Rectal smooth muscle tissue (tissue), 1 donor: Measurements from ENCODE around the gene MANBA.
"Not testable (repeated sequence)": the region's sequence is repeated elsewhere in the genome, so short reads cannot be mapped to it uniquely, and the experiment has no call there.

Experiments
- H3K27ac ChIP-seq: one replicate; pipeline ENCODE4 v1.7.0; 2013; ENCODE audit warnings: low read depth, low read length, inconsistent platforms
- H3K27me3 ChIP-seq: one replicate; pipeline ENCODE4 v1.7.0; 2013; ENCODE audit warnings: low read length; ENCODE audit not compliant: control insufficient read depth, insufficient read depth
- H3K36me3 ChIP-seq: one replicate; pipeline ENCODE4 v1.7.0; 2013; ENCODE audit warnings: low read length; ENCODE audit not compliant: control insufficient read depth, insufficient read depth
- H3K4me1 ChIP-seq: one replicate; pipeline ENCODE4 v1.7.0; 2013; ENCODE audit warnings: low read length; ENCODE audit not compliant: control insufficient read depth, insufficient read depth
- H3K4me3 ChIP-seq: one replicate; pipeline ENCODE4 v1.7.0; 2013; ENCODE audit warnings: low read length
- H3K9ac ChIP-seq: one replicate; pipeline ENCODE4 v1.7.0; 2013; ENCODE audit warnings: low read length

The MANBA gene

DNA sequence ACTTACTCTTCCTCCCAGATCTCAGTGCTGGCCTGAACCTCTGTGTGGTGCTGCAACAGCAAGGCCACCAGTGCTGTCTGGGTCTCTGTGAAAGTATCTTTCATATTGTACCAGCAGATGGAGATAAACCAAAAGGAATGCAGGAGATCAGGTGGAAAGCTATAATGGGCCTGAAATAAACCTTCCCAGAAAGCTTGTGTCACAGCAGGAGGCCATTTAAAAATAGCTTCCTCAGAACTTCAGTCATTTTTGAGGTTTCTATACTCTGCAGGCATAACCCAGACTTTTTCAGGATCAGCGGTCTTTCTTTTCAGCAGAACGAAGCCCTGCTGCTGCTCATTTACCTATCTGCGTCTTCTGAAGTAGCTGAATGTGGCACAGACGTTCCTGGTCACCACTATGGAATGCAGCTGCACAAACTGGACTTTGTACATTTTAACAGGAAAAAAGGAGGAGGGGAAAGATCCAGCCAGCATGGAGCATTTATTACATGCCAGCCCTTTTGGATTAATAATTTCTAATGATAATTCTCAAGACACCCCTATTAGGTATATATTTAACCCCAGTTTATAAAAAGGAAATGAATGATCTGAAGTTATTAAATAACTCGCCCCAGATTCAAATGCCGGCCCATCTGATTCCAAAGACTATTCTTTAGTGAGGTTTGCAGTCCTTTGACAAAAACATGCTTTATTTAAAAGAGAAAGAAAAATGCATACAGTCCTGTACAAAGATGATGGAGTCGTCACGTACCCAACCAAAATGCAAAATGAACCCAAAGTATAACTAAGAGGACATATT, 139.9 kb downstream of the MANBA start:
- H3K36me3 ChIP-seq: peaks cover 6% of the 10 kb centered on the region
- H3K4me1 ChIP-seq: peaks cover 3% of the 10 kb centered on the region
- H3K4me3 ChIP-seq: no peak overlapping the region
- no peak overlapping the region for H3K27ac ChIP-seq
- no peaks in the 10 kb centered on the region for H3K27me3 ChIP-seq
- H3K9ac ChIP-seq: no peak overlapping the region

DNA sequence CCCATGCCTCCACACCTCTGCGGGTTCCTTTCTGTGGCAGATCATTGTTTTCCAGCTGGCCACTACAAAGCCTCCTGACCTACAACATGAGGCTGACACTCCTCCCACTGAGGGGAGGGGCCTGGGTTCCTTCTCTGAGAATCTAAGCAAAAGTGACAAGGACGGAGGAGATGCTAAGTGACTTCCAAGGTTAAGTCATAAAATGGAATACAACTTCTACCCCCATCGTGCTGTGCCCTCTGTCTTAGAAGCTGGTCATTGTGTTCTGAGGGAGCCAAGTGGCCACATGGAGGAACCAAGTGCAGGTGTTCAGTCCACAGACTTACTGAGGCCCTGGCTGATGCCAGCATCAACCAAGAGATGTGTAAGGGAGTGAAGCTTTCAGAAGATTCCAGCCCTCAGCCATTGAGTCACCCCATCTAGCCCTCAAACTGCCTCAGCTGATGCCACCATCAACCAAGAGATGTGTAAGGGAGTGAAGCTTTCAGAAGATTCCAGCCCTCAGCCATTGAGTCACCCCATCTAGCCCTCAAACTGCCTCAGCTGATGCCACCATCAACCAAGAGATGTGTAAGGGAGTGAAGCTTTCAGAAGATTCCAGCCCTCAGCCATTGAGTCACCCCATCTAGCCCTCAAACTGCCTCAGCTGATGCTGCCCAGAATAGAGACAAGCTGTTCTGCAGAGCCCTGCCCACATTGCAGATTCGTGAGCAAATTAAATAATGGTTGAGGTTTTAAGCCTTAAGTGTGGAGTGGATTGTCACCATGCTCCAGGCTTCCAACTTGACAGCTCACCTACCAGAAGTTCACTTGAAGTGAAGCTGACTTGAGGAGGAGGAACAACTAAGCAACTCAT, 140.8 kb downstream of the MANBA start:
- H3K4me3 ChIP-seq, H3K27ac ChIP-seq, H3K36me3 ChIP-seq, H3K9ac ChIP-seq, H3K4me1 ChIP-seq, H3K27me3 ChIP-seq: not testable (repeated sequence)

DNA sequence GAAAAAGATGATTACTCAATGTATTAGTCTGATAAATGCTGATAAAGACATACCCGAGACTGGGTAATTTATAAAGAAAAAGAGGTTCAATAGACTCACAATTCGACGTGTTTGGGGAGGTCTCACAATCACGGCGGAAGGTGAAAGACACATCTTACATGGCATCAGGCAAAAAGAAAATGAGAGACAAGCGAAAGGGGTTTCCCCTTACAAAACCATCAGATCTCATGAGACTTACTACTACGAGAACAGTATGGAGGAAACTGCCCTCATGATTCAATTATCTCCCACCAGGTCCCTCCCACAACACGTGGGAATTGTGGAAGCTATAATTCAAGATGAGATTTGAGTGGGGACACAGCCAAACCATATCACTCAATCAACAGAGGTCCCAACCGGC, 141.7 kb downstream of the MANBA start:
- H3K27ac ChIP-seq, H3K4me3 ChIP-seq, H3K4me1 ChIP-seq, H3K27me3 ChIP-seq, H3K9ac ChIP-seq: not testable (repeated sequence)
- peaks cover 16% of the 10 kb centered on the region for H3K36me3 ChIP-seq

DNA sequence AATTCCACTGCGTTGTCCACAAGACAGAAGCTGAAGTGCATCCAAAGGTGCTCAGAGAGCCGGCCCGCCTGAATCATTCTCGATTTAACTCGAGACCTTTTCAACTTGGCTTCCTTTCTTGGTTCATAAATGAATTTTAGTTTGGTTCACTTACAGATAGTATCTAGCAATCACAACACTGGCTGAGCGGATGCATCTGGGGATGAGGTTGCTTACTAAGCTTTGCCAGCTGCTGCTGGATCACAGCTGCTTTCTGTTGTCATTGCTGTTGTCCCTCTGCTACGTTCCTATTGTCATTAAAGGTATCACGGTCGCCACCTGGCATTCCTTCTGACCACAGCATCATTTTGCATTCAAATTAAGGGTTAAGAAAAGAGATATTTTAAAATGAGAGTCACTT, 144.1 kb downstream of the MANBA start:
- Histone ChIP-seq H3K4me3 (no peak overlapping the region), H3K4me1 (peaks cover 3% of the 10 kb centered on the region), H3K9ac (no peak overlapping the region), H3K27me3 (no peaks in the 10 kb centered on the region), H3K36me3 (peaks cover 27% of the 10 kb centered on the region), H3K27ac (no peak overlapping the region)

DNA sequence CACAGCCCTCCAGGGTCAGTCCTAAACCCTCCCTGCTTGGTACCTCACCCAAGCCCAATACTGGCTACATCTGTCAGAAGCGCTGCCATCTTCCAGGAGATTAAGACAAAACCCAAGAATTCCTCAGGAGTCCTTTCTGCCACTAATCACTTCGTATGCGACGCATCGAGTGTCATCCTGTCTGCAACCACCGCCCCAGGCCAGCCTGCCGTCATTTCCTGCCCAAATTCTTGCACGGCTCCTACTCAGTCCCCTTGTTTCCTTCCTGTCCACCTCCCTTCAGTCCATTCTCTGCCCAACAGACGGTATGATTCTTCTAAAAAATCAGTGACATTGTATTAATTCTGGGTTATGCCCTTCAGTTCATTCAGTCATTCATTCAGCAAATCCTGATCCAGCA, 146.0 kb downstream of the MANBA start:
- Histone ChIP-seq H3K36me3 (peaks cover 34% of the 10 kb centered on the region), H3K27ac (no peak overlapping the region), H3K27me3 (no peaks in the 10 kb centered on the region), H3K4me3 (no peak overlapping the region), H3K4me1 (no peaks in the 10 kb centered on the region), H3K9ac (no peak overlapping the region)

DNA sequence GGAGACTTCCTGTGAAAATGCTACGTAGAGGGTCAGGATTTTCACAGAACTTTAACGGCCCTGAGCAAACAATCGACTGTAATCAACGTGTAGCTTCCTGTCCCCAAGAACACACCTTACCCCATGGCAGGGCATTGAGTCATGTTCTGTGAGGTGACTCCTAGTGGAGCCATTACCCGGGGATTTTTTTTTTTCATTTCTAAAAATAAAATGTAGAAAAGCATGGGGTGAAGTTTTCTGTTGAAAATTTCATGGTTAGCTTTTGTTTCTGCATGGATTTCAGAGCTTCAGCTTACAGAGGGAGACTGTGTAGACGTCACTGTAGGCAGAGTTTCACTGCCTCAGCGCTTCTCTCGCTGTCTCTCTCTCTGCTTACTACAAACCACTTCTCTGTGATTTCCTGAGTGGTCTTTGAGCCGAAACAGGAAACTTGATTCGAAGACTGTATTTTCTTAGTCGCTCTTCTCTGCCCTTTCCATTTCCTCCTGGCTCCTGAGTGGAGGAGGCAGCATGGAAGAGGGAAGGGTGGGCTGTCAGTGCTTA, 147.9 kb downstream of the MANBA start:
- H3K4me1 ChIP-seq: no peaks in the 10 kb centered on the region
- no peak overlapping the region for H3K27ac ChIP-seq
- no peaks in the 10 kb centered on the region for H3K27me3 ChIP-seq
- no peak overlapping the region for H3K9ac ChIP-seq
- no peak overlapping the region for H3K4me3 ChIP-seq
- H3K36me3 ChIP-seq: peaks cover 39% of the 10 kb centered on the region

DNA sequence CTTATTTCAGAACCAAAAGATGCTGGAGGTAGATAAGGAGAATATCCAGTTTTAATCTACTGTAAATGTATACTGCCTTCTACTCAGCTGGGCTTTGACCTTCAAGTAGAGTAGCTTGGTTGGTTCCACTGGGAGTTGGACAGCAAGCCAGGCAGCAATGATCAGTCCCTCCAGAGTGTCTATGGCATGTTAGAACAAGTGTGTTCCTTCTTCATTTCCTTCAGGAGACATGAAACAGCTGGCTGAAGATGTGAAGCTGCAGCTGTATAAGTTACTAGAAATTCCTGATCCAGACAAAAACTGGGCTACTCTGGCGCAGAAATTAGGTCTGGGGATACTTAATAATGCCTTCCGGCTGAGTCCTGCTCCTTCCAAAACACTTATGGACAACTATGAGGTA, 148.6 kb downstream of the MANBA start:
- Histone ChIP-seq H3K36me3 (peaks cover 43% of the 10 kb centered on the region), H3K27me3 (no peaks in the 10 kb centered on the region), H3K9ac (no peak overlapping the region), H3K4me1 (no peaks in the 10 kb centered on the region), H3K4me3 (no peak overlapping the region), H3K27ac (no peak overlapping the region)

DNA sequence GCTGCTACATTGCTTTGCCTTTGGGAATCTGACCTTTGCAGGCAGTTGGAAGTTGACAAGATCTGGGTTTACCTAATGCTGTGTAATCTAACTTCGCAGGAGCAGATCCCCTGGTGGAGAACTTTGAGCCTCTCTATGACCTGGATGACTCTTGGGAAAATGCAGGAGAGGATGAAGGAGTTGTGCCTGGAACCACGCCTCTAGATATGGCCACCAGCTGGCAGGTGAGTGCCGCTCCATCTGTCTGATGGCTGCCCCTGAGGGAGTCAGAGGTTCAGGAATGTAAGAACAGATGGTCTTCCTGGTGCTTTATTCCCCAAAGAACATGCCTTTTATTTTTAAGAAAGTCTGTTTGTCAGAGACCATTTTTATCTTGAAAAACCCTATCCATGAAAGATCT, 150.3 kb downstream of the MANBA start:
- Histone ChIP-seq H3K36me3 (peaks cover 43% of the 10 kb centered on the region), H3K27me3 (no peaks in the 10 kb centered on the region), H3K9ac (no peak overlapping the region), H3K4me1 (no peaks in the 10 kb centered on the region), H3K27ac (no peak overlapping the region), H3K4me3 (no peak overlapping the region)

DNA sequence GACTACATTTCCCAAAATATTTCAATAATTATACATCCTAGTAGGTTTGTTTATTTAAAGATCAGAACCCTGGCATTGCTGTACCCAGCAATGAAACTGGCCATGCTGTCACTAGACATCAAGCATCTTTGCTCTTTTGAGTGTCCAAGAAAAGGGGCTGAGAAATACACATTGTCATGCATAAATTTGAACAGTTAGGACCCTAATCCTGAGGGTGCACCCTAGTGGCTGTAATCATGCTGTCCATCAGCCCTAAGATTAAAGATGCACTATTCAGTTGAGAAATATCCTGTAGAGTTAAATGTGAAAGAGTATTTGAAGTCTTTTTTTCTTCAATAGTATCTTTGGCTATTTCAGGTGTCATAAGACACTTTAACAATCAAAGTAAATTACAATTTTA, 150.8 kb downstream of the MANBA start:
- Histone ChIP-seq H3K4me3 (no peak overlapping the region), H3K36me3 (peaks cover 39% of the 10 kb centered on the region), H3K27ac (no peak overlapping the region), H3K27me3 (no peaks in the 10 kb centered on the region), H3K4me1 (no peaks in the 10 kb centered on the region), H3K9ac (no peak overlapping the region)

DNA sequence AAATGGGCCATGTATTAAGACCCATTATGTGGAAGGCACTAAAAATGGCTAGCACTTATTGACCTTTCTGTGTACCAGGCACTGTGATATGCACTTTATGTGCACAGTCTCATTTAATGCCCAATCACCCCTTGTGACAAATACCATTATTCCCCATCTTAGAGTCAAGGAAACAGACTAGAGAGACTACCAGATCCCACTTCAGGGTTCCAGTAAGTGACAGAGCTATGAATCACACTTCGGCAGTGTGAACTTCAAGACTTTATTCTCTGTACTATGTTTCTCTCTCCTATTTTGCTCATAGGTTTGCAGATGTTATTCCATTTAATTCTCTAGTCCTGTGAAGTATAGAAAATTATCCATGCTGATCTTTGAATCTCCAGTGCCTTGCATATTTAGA, 152.6 kb downstream of the MANBA start:
- H3K36me3 ChIP-seq: peaks cover 33% of the 10 kb centered on the region
- H3K27ac ChIP-seq: no peak overlapping the region
- no peak overlapping the region for H3K9ac ChIP-seq
- no peaks in the 10 kb centered on the region for H3K27me3 ChIP-seq
- no peak overlapping the region for H3K4me3 ChIP-seq
- H3K4me1 ChIP-seq: no peaks in the 10 kb centered on the region

DNA sequence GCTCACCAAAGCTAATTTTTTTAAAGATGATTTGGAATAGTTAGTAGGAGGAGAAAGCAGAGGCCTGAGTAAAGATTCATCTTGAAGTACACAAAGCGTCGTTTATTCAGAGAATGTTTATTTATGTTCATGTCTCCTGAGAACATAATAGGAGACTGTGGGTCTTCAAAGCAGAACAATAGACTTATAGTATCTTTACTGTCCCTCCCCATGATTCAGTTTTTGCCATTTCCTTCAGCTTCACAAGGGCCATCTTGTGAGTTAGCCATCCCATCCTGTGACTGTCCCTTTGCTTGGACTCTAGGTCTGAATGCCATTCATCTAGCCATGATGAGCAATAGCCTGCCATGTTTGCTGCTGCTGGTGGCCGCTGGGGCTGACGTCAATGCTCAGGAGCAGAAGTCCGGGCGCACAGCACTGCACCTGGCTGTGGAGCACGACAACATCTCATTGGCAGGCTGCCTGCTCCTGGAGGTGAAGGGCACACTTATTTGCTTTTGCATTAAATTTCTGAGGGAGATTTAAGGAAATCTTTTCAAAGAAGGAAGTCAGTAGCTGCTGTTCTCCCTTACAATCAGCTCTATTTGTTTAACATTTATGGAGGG, 153.8 kb downstream of the MANBA start:
- no peaks in the 10 kb centered on the region for H3K27me3 ChIP-seq
- H3K4me1 ChIP-seq: no peaks in the 10 kb centered on the region
- H3K4me3 ChIP-seq: no peak overlapping the region
- no peak overlapping the region for H3K9ac ChIP-seq
- peaks cover 28% of the 10 kb centered on the region for H3K36me3 ChIP-seq
- no peak overlapping the region for H3K27ac ChIP-seq

DNA sequence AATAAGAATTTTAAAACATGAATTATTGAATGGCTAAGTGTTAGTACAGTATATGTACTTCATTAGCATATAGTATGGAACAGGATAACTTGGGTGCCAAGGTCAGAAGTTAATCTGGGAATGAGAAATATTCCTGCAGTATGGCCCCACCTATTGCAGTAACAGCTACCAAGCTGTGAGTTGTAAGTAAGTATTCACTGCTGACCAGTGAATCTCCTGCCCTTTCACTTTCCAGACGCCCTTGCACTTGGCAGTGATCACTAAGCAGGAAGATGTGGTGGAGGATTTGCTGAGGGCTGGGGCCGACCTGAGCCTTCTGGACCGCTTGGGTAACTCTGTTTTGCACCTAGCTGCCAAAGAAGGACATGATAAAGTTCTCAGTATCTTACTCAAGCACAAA, 154.5 kb downstream of the MANBA start:
- H3K36me3 ChIP-seq: peaks cover 27% of the 10 kb centered on the region
- H3K9ac ChIP-seq: no peak overlapping the region
- no peaks in the 10 kb centered on the region for H3K4me1 ChIP-seq
- H3K4me3 ChIP-seq: no peak overlapping the region
- H3K27me3 ChIP-seq: no peaks in the 10 kb centered on the region
- no peak overlapping the region for H3K27ac ChIP-seq
